HG03060 (cell line): ENCODE measurements around the gene TLE1.
A peak's percentile ranks its signal among the peaks of the same experiment; 100 is the strongest.

Experiments
- ATAC-seq: cut with Tn5 transposase; IDR thresholded peaks from one replicate; pipeline ENCODE4 v1.9.1; 2021; ENCODE audit warnings: low read depth, moderate number of reproducible peaks; ENCODE audit not compliant: unreplicated experiment

The TLE1 gene

DNA sequence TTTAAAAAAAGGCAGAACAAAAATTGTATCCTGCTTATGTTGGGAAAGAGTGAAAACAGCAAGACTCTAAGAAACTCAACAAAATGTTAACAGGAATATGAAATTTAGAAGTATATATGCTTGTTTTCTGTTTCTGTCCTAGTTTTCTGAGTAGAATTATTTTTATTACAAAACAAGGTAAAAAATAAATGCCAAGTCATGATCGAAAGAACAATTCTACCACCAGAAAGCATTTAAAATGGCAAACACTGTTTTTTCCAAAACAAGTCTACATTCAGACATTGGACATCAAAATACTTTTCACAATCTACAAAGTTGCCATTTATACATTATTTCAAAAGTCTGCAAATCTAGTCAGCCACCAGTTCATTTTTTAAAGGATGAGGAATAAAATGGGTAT lies 102.6 kb downstream of the TLE1 start:
- ATAC-seq = no peak

DNA sequence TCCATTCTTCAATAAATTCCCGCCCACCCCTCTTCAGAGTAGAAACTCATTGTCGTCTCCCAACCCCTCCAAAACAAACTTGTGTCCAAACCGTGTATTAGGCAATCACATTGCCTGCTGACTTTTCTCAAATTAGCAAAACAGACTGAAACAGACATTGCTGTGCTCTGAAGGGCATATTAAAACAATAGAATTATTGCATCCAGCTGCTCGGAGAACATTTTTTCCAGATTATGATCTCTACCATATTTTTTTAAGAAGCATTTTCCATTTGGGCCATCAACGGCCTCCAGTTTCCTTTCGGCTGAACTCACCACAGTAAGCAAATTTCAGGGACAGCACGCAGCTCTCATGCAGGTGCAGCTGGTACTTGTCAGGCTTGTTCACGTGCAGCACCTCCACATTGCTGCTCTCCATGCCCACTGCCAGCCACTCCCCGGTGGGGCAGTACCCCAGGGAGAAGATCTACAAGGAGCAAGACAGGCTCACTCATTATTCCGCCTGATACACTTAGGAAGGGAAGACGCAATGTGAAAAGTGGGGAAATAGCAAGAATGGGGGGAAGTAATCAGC lies 104.1 kb downstream of the TLE1 start:
- no peak for ATAC-seq

DNA sequence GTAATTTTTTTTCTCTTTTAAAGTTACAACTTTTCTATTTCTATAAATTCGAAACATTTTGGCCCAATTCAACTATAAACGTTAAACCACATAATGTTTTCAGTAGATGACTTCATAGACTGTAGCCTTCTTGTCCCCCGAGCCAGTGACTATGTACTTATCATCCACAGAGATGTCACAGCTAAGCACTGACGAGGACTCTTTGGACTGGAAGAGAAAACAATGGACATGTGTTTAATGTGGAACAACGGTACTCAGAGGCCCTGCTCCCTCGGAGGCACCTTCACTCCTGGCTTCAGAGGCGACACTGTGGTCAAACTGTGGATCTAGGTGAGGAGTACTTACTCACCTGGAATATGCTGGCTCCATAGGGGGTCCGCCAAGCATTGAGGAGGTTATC lies 105.2 kb downstream of the TLE1 start:
- ATAC-seq = no peak

DNA sequence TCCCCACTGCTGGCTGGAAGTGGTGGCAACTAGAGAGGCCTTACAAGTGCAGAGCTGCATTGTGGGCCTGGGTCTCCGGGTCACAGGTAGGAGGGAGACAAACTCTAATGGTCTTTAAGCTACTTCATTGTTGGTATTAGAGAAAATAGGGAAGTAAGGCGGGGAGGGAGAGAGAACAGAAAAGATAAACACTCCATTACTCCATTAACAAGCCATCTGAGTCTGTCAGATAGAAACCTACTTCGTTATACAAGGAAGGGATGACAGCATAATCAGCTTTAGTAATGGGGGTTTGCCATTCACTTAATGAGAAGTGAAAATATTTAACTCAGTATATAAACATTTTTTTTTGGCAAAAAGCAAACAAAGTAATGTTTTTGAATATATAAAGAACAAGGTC lies 107.4 kb downstream of the TLE1 start:
- ATAC-seq = no peak

DNA sequence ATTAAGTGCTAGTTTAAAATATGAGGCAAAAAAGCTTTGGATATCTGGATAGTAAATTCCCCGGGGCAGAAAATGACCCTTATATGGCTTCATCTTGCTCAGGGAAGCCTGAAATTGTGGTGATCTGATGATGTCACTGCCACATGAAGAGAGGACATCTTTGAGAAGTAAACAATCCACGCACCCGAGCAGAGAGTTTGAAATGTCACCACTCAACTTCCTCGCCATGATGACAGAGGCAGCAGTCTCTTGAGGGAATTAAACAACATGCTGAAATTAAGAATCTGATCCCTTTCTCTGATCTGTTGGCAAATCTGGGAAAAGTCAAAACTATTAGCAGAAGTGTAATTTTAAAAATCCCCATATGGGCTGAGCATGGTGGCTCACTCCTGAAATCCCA lies 110.0 kb downstream of the TLE1 start:
- ATAC-seq = no peak

DNA sequence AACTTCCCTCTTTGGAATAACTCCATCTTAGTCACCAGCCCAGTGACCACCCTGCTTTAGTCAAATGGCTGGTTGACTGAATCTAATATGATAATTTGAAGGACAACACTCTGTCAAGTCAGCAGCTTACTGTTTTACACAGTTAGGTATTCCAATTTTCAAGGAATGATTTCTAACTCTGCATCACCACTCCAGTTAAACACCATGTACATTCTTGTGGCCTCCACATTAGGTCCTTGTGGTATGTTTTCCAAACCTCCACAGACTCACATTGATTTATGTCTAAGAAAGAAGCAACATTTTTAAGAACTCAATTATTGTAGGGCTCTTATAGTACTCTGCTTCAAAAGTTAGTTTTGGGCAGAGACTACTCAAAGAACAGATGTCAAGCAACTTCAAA lies 110.7 kb downstream of the TLE1 start:
- ATAC-seq = no peak

DNA sequence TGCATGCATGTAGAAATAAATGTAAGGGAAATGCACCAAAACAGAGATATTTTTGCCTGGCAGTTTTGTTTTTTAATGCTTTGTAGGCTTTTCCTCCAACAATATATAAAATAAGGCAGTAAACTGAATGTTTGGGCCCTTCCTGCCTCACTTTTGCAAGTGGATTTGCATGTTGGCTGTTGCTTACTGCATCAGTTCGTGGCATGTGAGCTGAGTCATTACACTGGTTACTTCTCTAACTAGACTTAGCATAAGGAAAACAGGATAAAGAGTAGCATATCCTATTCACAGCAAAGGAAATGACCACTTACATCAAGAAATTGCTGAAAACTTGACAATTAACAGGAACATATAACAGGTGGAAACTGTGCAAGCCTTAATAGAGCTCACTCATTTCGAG lies 113.4 kb downstream of the TLE1 start:
- no peak for ATAC-seq

DNA sequence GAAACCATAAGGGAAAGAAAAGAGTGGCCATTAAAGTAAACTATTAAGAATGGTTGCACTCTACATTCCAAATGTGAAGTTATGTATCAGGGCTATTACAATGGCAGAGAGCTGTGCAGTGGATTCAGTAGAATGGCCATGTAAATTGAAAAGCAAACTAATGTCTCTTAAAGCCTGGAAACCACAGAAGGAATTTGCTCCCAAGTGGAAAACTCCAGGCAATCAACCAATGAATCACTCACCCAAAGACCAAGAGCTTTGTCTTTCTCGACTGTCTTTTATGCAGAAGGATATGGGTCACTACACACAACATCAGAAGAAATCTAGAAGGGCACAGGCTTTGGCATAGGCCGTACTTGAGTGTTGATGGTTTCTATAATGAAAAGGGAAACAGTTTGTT lies 114.9 kb downstream of the TLE1 start:
- ATAC-seq = no peak

DNA sequence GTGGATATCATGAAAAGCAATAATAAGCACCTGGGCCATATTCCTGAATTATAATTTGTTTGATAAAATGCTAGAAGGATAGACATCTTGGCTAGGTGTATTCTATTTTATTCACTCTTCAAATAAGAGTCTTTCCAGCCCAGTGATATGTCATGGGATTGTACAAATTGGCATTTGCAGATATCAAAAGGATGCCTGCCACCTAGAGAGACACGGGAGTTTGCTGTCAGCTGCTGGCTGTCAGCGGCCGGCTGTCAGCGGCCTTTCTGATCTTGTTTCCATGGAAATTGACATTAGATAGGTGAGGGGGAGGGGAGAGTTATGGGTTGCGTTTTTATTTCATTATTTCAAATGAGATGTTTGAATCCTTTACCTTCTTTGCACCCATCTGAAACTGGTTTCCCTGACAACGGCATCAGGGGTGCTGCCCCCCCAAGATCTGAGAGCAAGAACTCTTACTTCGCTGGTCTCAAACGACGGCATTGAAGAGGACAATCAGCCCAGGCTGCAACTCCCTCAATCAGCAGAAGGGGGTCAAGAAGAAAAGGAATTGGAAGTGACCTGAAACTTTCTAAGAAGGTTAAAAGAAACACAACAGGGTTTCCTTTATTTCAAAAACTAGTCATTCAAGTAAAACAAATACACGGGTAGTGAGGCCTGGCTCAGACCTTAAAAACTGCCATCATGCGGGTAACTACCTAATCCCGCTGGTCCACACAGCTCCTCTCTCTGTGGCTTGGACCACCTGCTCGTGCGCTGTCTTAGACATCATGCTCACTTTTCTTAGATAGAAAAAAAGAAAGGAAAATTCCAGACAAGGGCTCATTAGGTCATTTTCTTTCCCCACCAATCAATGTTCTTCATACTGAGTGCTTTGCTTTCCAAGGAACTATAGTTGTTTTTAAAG lies 115.7 kb downstream of the TLE1 start:
- ATAC-seq = no peak

DNA sequence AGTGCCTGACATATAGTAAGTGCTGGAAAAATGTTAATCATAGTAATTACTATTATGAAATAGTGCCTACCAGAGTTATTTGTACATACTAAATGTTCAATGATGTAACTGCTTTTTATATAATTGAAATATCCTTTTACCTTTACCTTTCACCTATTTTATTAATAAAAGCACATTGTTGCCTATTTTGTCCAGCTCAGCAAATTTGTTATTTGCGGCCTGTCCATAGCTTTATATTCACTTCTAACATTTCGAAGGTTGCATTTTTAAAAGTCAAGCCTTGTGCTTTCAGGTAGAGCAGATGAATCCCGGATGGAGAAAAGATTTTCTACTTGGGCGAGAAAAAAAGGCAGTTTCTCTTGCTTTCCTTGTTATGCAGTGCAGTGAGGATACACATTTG lies 119.3 kb downstream of the TLE1 start:
- ATAC-seq = no peak

DNA sequence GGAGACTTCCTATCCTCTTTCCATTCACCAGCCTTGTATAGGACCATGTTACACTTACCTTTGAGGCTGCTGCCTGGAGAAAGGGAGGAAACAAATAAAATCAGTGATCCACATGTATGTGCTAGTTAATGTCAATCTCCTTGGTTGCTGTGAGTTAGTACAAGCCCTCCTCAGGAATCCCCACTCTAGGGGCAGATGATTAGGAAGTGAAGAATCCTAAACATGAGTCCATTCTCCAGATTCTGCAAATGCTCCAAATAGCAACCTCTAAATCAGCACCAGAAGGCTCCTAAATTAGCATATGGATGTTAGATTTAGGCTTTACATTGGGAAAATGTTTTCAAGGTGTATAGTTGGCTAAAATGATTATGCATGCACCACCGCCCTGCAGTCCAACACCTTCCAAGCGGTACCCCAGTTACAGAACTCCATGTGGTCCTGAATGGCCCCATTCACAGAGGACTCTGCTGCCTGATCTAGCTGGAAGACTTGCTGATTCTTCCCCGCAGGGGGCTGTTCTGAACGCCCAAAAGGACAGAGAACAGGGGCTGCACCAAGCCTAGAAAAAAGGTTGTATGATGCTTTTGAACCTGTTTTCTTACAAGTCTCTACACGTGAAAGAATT lies 123.2 kb downstream of the TLE1 start:
- no peak for ATAC-seq

DNA sequence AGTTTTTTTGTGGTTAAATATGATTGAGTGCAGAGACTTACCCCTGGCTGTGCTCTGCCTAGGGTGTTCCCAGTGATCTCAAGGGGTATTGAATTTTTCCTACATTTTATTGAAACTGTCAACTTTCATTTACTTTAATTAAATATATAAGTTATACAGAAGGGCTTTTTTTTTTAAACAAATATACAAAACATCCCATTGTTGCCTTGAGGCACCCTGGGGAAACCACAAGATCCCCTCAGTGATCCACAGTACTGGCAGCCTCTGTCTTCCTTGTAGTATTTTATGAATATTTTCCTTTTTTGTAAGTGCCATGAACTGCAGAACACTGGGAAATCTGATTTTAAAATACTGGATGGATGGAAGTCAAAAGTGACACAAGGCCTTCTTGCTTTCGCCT lies 123.7 kb downstream of the TLE1 start:
- ATAC-seq = no peak

DNA sequence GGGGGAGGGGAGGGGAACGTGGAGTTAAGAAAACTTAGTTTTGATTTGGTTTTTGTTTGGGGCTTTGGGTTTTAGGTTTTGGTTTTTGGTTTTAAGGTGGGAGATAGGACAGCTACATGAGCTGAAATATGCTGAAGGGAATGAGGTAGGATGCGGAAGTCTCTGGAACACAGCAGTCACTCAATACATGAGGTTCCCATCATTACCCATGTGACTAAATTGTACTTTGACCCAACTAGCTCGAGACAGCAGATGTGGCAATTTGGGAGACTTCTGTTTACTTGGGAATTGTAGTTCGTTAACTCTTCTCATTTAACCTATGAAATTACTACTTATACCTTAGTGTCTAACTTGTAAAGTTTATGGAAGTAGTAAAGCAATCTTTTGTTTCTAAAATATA lies 124.2 kb downstream of the TLE1 start:
- no peak for ATAC-seq

DNA sequence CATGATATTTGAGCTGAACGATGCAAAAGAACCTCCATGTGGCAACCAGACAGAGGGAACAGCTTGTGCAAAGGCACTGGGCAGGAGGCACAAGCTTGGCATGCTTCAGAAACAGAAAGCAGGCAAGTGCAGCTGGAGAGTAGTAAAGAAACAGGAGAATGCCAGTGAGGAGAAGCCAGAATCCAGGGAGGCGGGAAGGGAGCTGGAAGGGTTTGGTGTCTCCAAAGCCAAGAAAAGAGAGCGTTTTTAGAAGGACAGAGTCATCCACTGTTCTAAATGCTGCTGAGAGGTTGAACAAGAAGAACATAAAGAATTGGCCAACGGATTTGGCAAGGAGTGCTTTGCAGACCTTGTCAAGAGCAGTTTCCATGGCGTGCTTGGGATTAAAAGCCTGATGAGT lies 124.7 kb downstream of the TLE1 start:
- ATAC-seq = no peak

DNA sequence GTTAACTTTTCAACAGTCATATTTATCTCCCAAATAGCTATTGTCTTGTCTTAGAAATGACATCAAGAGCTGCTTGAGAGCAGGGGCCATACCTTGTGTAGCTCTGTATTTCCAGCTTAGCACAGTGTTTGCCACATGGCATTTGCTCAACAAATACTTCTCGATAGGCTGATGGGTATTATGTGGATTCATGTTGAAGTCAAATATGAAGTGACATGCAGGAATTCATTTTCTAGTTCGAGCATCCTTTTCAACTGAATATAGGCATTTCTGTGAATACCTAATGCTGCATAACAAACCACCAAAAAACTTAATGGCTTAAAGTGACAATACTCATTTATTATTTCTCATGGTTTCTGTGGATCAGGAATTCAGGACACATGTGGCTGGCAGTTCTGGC lies 125.6 kb downstream of the TLE1 start:
- ATAC-seq = no peak

DNA sequence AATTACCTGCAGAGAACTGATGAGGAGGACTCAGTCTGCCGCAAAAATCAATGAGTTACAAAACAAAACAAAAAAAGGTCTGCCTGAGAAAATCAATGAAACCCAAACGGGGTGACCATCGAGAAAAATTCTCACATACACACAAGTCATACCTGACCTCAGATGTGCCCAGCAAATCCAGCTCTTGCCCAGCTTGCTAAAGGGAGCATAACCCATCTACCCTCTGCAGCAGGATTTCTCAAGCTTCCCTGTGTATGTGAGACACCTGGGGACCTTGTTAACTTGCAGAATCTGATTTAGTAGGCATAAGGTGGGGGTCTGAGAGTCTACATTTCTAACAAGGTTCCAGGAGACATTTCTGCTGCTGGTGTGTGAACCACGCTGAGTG lies 126.3 kb downstream of the TLE1 start:
- ATAC-seq = no peak

DNA sequence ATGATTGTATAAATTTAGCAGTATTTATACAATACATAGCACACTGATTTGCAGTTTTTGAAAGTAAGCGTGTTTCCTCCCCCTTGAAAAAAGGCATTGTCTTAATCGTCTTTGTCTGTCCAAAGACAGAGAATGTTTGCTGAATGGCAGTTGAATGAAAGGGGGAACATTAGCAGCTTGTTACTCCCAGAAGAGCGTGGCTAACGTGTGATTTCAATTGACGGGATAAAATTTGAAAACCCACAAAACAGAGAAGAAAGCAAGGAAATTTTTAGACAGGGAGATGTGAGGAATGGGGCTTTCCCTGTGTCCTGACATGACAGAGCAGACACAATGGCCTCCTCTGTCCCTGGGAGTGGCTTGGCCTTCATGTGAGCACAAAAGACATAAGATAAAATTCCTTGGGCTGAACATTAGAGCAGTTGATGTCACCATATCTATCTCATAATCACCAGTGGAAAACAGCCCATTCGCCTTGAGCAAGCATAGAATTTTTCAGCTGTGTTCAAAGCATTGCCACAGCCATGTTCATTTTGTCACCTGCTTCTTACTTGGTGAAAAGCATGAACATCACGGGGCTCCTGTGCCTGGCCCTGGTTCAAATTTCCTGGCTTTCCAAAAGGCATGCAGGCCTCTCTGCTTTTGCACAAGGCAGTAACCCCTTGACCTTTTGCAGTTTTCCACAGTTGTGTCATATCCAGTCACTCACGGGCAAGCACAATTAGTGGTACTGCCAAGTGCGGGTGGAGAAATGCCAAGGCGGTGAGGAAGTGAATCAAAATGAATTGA lies 126.9 kb downstream of the TLE1 start:
- ATAC-seq = no peak

DNA sequence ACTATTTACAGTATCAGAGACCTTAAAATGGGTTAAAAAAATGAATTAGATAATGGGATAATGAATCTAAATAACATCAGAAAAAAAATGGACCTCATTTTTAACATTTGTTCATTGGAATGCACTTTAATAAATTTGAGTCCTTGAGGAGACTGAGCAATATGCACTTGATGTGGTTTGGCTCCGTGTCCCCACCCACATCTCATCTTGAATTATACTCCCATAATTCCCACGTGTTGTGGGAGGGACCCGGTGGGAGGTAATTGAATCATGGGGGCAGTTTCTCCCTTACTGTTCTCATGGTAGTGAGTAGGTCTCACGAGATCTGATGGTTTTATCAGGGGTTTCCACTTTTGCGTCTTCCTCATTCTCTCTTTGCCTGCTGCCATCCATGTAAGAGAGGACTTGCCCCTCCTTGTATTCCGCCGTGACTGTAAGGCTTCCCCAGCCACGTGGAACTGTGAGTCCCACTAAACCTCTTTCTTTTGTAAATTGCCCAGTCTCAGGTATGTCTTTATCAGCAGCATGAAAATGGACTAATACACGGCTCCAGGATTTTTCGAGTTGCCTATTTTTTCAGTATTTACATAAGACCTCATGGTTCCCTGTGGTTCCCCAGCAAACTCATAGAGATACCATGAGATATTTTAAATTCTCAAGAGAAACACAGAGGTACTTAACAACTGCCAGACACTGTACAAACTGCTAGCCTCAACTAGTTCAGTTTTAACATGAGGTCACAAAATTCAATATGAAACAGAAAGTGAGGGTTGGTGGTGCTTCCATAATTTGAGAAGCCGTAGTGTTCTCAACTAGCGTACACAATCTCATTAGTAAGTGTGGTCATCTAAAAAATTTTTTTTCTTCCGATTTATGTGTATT lies 128.3 kb downstream of the TLE1 start:
- ATAC-seq = peak; percentile 73

DNA sequence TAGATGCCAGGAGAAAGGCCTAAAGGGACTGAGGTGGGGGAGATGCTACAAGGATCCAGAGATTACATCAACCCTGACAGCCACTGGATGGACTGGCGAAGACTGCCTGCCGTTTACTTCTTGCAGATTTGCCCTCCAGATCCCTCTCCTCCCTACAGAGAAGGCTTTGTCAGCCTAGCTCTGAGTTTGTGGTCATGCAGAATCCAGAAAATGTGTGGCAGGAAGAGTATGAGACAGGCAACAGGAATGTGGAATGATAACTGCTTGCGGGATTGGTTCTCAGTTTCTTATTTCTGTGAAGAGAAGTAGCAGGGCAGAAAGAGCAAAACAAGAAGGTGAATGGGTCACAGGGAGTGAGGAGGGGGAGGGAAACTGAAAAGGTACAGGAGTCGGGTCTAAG lies 129.6 kb downstream of the TLE1 start:
- no peak for ATAC-seq

DNA sequence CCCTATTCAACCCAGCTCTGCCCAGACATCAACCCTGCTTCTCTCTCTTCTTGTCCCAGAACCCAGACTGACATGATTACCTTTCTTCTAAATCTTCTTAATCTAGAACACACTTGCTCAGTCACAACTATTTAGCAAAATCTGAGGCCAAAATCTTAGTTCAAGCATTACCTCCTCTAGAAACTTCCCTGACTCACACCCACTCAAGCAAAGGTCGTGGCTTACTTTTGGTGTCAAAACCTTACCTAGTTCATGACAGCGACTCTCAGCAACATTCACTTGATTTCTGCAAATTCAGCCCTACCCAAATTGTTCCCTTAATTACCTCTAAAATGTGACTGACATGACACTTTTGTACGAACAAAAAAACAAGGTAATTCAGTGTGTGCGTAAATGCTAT lies 130.2 kb downstream of the TLE1 start:
- no peak for ATAC-seq
